GM18505 (cell line): ENCODE data around the gene DISP2.

ENCODE experiments used
- ATAC-seq: cut with Tn5 transposase; IDR thresholded peaks from one replicate; pipeline ENCODE4 v1.9.1; 2021; ENCODE audit not compliant: unreplicated experiment
- POLR2A ChIP-seq: IDR thresholded peaks from 4 replicates; pipeline ENCODE4 v1.6.1; 2011; ENCODE audit warnings: borderline replicate concordance; ENCODE audit not compliant: insufficient read depth, insufficient read length; ENCODE audit errors: extremely low read depth

Gene DISP2

GRCh38 chr15:40322531-40323238 lies 35.3 kb upstream of the DISP2 start:
- TF ChIP-seq POLR2A = no peak
- ATAC-seq = no peak

- peak; percentile 83 for ATAC-seq
- no peak for TF ChIP-seq POLR2A
Observed at GRCh38 chr15:40323239-40323952, 34.6 kb upstream of the DISP2 start, which contains the start of gene INAFM2. Gene INAFM2 (plus strand): TSS chr15:40323692. CDS start chr15:40324056, 364 bp downstream.

- peak; percentile 6 for ATAC-seq
- TF ChIP-seq POLR2A = no peak
Observed at GRCh38 chr15:40323953-40324937, 33.8 kb upstream of the DISP2 start.

GRCh38 chr15:40325188-40325587 lies 32.8 kb upstream of the DISP2 start:
- ATAC-seq = no peak
- no peak for TF ChIP-seq POLR2A

GRCh38 chr15:40325700-40326099 lies 32.3 kb upstream of the DISP2 start:
- ATAC-seq = no peak
- TF ChIP-seq POLR2A = no peak

- TF ChIP-seq POLR2A = no peak
- no peak for ATAC-seq
Observed at GRCh38 chr15:40327457-40327856, 30.6 kb upstream of the DISP2 start.

- ATAC-seq = no peak
- TF ChIP-seq POLR2A = no peak
Observed at GRCh38 chr15:40328176-40328575, 29.8 kb upstream of the DISP2 start.

- no peak for ATAC-seq
- no peak for TF ChIP-seq POLR2A
Observed at GRCh38 chr15:40328751-40329150, 29.3 kb upstream of the DISP2 start.

- TF ChIP-seq POLR2A = no peak
Observed at GRCh38 chr15:40329804-40330203, 28.2 kb upstream of the DISP2 start.

GRCh38 chr15:40330368-40330836 lies 27.6 kb upstream of the DISP2 start:
- ATAC-seq = no peak

More at GRCh38 chr15:40329804-40330203, 28.2 kb upstream of the DISP2 start:
- ATAC-seq = no peak

GRCh38 chr15:40331026-40331425 lies 27.0 kb upstream of the DISP2 start:
- TF ChIP-seq POLR2A = no peak
- ATAC-seq = no peak

More at GRCh38 chr15:40330368-40330836, 27.6 kb upstream of the DISP2 start:
- no peak for TF ChIP-seq POLR2A

- TF ChIP-seq POLR2A = no peak
- no peak for ATAC-seq
Observed at GRCh38 chr15:40331637-40332036, 26.4 kb upstream of the DISP2 start.
